ENCODE measurements around the gene HNF1B.

- TF ChIP-seq, protein P1, sequence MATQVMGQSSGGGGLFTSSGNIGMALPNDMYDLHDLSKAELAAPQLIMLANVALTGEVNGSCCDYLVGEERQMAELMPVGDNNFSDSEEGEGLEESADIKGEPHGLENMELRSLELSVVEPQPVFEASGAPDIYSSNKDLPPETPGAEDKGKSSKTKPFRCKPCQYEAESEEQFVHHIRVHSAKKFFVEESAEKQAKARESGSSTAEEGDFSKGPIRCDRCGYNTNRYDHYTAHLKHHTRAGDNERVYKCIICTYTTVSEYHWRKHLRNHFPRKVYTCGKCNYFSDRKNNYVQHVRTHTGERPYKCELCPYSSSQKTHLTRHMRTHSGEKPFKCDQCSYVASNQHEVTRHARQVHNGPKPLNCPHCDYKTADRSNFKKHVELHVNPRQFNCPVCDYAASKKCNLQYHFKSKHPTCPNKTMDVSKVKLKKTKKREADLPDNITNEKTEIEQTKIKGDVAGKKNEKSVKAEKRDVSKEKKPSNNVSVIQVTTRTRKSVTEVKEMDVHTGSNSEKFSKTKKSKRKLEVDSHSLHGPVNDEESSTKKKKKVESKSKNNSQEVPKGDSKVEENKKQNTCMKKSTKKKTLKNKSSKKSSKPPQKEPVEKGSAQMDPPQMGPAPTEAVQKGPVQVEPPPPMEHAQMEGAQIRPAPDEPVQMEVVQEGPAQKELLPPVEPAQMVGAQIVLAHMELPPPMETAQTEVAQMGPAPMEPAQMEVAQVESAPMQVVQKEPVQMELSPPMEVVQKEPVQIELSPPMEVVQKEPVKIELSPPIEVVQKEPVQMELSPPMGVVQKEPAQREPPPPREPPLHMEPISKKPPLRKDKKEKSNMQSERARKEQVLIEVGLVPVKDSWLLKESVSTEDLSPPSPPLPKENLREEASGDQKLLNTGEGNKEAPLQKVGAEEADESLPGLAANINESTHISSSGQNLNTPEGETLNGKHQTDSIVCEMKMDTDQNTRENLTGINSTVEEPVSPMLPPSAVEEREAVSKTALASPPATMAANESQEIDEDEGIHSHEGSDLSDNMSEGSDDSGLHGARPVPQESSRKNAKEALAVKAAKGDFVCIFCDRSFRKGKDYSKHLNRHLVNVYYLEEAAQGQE (IDR thresholded peaks at IDR 0.05; ENCODE audit: low read depth, low read length): no peak
- TF ChIP-seq, protein P2, sequence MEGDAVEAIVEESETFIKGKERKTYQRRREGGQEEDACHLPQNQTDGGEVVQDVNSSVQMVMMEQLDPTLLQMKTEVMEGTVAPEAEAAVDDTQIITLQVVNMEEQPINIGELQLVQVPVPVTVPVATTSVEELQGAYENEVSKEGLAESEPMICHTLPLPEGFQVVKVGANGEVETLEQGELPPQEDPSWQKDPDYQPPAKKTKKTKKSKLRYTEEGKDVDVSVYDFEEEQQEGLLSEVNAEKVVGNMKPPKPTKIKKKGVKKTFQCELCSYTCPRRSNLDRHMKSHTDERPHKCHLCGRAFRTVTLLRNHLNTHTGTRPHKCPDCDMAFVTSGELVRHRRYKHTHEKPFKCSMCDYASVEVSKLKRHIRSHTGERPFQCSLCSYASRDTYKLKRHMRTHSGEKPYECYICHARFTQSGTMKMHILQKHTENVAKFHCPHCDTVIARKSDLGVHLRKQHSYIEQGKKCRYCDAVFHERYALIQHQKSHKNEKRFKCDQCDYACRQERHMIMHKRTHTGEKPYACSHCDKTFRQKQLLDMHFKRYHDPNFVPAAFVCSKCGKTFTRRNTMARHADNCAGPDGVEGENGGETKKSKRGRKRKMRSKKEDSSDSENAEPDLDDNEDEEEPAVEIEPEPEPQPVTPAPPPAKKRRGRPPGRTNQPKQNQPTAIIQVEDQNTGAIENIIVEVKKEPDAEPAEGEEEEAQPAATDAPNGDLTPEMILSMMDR (IDR thresholded peaks at IDR 0.05): no peak
- no peak for TF ChIP-seq SMC3 (IDR thresholded peaks at IDR 0.05; ENCODE audit: low read depth, low read length)
- TF ChIP-seq SIN3A (IDR thresholded peaks at IDR 0.05; ENCODE audit: borderline replicate concordance, low read depth, low read length): no peak
- no peak for TF ChIP-seq EZH2phosphoT487 (IDR thresholded peaks at IDR 0.05; ENCODE audit: borderline replicate concordance, low read depth)
- no peak for TF ChIP-seq RAD21 (IDR thresholded peaks at IDR 0.05; ENCODE audit: low read length)
- TF ChIP-seq TAF1 (IDR thresholded peaks at IDR 0.05; ENCODE audit: borderline replicate concordance, low read depth, low read length): no peak
- TF ChIP-seq ZBTB33 (IDR thresholded peaks at IDR 0.05; ENCODE audit: borderline replicate concordance, low read depth): no peak
Measured at GRCh38 chr17:37720989-37721388, 23.9 kb downstream of the HNF1B start.

All from SK-N-SH (cell line).